A673 (cell line): Measurements from ENCODE around the gene GRIN3A. TPM values are rescaled to one million over a fixed set of nuclear protein-coding genes. Genes with fewer than 3 reads are reported as not detected.

Source experiments
- BruUV-seq: library from RNA; stranded (reverse); fragments of 400-500 nt; replicated peaks from 2 replicates; lab custom pipeline; 2021; lab: Mats Ljungman, UMichigan
- CTCF ChIA-PET: fragments of 300-600 bp; sonication (Branson Sonifier 250); formaldehyde crosslinking; loops from one replicate; lab custom pipeline; 2022; ENCODE audit warnings: antibody characterized with exemption; lab: Charles Lee
- POLR2A ChIA-PET: fragments of 300-600 bp; sonication (Branson Sonifier 250); formaldehyde crosslinking; loops from one replicate; lab custom pipeline; 2022; ENCODE audit warnings: antibody characterized with exemption; ENCODE audit not compliant: low non-redundant PET; lab: Charles Lee
- DNase-seq: peaks from one replicate; pipeline ENCODE4 v3.0.0-alpha.2; 2015; ENCODE audit warnings: low spot score
- H3K27ac ChIP-seq: fragments of 200-600 bp; sonication (generic); 2 replicates; pipeline ENCODE4 v1.5.1; 2016; ENCODE audit warnings: mixed run types, low read depth, mild to moderate bottlenecking, mixed read lengths, antibody characterized with exemption, low read length; ENCODE audit not compliant: poor library complexity, severe bottlenecking
- H3K27me3 ChIP-seq: fragments of 200-600 bp; sonication (generic); replicated peaks from 2 replicates; pipeline ENCODE4 v1.6.1; 2017; ENCODE audit warnings: mixed run types, low read depth, mild to moderate bottlenecking, mixed read lengths, antibody characterized with exemption, low read length; ENCODE audit not compliant: insufficient read depth, poor library complexity
- H3K36me3 ChIP-seq: fragments of 200-600 bp; sonication (generic); 2 replicates; pipeline ENCODE4 v1.6.1; 2016; ENCODE audit warnings: mixed run types, mild to moderate bottlenecking, mixed read lengths, antibody characterized with exemption, low read length; ENCODE audit not compliant: insufficient read depth, poor library complexity, severe bottlenecking
- H3K4me1 ChIP-seq: fragments of 200-600 bp; sonication (generic); 2 replicates; pipeline ENCODE4 v1.6.1; 2017; ENCODE audit warnings: mixed run types, mild to moderate bottlenecking, mixed read lengths, antibody characterized with exemption, low read length; ENCODE audit not compliant: insufficient read depth, poor library complexity, severe bottlenecking
- H3K4me3 ChIP-seq: fragments of 200-600 bp; sonication (generic); 2 replicates; pipeline ENCODE4 v1.5.1; 2016; ENCODE audit warnings: low read depth, mixed run types, mild to moderate bottlenecking, mixed read lengths, low read length; ENCODE audit not compliant: poor library complexity, severe bottlenecking
- H3K9me3 ChIP-seq: fragments of 200-600 bp; sonication (generic); 2 replicates; pipeline ENCODE4 v1.6.1; 2016; ENCODE audit warnings: mixed run types, low read depth, mild to moderate bottlenecking, mixed read lengths, antibody characterized with exemption, low read length; ENCODE audit not compliant: poor library complexity, severe bottlenecking
- EZH2 ChIP-seq: fragments of 200-600 bp; sonication (generic); IDR thresholded peaks from 2 replicates; pipeline ENCODE4 v1.6.1; 2017; ENCODE audit warnings: borderline replicate concordance, low read depth, mild to moderate bottlenecking, mixed read lengths, antibody characterized with exemption, low read length; ENCODE audit not compliant: poor library complexity, severe bottlenecking
- intact Hi-C: fragments of 100-400 bp; cut with micrococcal nuclease; formaldehyde crosslinking; loops from one replicate; pipeline ENCODE4 v1.10.0; 2022; ENCODE audit not compliant: unreplicated experiment
- total RNA-seq: library from RNA; stranded (reverse); gene quantifications from 2 replicates; pipeline ENCODE4 v1.2.3, GENCODE V29; 2021
- TF ChIP-seq, protein P1 (sequence below): fragments of 300-800, 200-600 bp; sonication (generic); conservative IDR thresholded peaks from 2 replicates; pipeline ENCODE4 v1.5.1; 2017; ENCODE audit warnings: low read depth, mild to moderate bottlenecking, antibody characterized with exemption, low read length, moderate library complexity, mixed read lengths

GRIN3A gene
- total RNA-seq, 1 experiment from 2014 or later: not detected

DNA sequence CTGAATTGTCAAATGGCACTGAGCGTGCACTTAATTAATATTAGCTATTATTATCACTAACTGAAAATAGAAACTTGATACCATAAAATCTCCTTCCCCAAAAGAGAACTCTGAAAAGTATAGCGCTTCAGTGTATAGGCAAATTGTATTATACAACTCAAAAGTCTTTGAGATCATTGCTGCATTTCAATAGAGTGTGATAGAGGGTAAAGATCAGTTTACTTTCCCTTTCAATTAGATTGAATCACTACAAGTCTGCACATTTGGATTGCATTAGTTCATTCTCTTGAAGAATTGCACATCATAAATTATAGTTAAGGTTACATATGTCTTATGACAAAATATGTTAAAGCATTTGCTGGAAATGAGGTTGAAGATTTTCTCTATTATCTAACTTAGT lies 13.4 kb upstream of the GRIN3A start:
- BruUV-seq: no TSS peak
- Histone ChIP-seq H3K9me3 (no peaks in the 10 kb centered on the region), H3K27me3 (peaks cover 16% of the 10 kb centered on the region), H3K4me1 (no peaks in the 10 kb centered on the region), H3K27ac (no peak overlapping the region), H3K36me3 (no peaks in the 10 kb centered on the region), H3K4me3 (no peak overlapping the region)
- TF ChIP-seq, protein P1, sequence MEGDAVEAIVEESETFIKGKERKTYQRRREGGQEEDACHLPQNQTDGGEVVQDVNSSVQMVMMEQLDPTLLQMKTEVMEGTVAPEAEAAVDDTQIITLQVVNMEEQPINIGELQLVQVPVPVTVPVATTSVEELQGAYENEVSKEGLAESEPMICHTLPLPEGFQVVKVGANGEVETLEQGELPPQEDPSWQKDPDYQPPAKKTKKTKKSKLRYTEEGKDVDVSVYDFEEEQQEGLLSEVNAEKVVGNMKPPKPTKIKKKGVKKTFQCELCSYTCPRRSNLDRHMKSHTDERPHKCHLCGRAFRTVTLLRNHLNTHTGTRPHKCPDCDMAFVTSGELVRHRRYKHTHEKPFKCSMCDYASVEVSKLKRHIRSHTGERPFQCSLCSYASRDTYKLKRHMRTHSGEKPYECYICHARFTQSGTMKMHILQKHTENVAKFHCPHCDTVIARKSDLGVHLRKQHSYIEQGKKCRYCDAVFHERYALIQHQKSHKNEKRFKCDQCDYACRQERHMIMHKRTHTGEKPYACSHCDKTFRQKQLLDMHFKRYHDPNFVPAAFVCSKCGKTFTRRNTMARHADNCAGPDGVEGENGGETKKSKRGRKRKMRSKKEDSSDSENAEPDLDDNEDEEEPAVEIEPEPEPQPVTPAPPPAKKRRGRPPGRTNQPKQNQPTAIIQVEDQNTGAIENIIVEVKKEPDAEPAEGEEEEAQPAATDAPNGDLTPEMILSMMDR: no peak
- no peak for TF ChIP-seq EZH2
- ChIA-PET POLR2A (no interaction called here), CTCF (no interaction called here)
- DNase-seq: no peak
- intact Hi-C loops: no loop called here

DNA sequence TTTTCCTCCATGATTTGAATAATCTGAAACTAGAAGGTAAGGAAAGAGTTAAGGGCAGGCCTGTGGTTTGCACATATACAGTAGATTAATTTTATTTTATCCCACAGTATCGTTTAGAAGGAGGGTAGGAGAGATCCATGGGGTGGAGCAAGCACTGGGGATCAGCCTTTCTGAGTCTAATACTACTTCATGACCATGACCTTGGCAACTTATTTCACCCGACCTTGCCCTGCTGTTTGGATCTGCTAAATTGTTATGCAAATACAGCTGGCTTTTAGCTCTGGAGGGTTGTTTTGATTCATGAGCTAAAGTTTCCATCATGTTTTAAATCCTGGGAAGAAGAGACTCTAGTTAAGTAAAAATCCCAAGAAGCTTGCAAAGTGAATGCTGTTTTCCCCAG lies 864 bp upstream of the GRIN3A start:
- no peak for DNase-seq
- Histone ChIP-seq H3K36me3 (no peaks in the 10 kb centered on the region), H3K27me3 (peaks cover 75% of the 10 kb centered on the region), H3K9me3 (no peaks in the 10 kb centered on the region), H3K4me1 (no peaks in the 10 kb centered on the region), H3K27ac (no peak overlapping the region), H3K4me3 (no peak overlapping the region)
- intact Hi-C loops: no loop called here
- POLR2A ChIA-PET: no interaction called here
- BruUV-seq: no TSS peak
- TF ChIP-seq, protein P1: no peak
- no peak for TF ChIP-seq EZH2
- CTCF ChIA-PET: no interaction called here

GRCh38 chr9:101737705-101738565 lies 512 bp downstream of the GRIN3A start:
- Histone ChIP-seq H3K4me3 (no peak overlapping the region), H3K27ac (no peak overlapping the region), H3K36me3 (no peaks in the 10 kb centered on the region), H3K4me1 (no peaks in the 10 kb centered on the region), H3K9me3 (no peaks in the 10 kb centered on the region), H3K27me3 (peaks cover 88% of the 10 kb centered on the region)
- BruUV-seq: no TSS peak
- CTCF ChIA-PET: no interaction called here
- TF ChIP-seq, protein P1: no peak
- TF ChIP-seq EZH2: no peak
- POLR2A ChIA-PET: no interaction called here
- intact Hi-C loops: no loop called here
- DNase-seq: peak; percentile 7
